Measurements from ENCODE around the gene STMP1. TPM values are rescaled to one million over a fixed set of nuclear protein-coding genes. Genes with fewer than 3 reads are reported as not detected.
A peak's percentile ranks its signal among the peaks of the same experiment; 100 is the strongest.
"Not testable (repeated sequence)": the region's sequence is repeated elsewhere in the genome, so short reads cannot be mapped to it uniquely, and the experiment has no call there.

The STMP1 gene
- total RNA-seq, 4 donors from 2014 or later = 15.7 to 18.7 (median 16.5) TPM

DNA sequence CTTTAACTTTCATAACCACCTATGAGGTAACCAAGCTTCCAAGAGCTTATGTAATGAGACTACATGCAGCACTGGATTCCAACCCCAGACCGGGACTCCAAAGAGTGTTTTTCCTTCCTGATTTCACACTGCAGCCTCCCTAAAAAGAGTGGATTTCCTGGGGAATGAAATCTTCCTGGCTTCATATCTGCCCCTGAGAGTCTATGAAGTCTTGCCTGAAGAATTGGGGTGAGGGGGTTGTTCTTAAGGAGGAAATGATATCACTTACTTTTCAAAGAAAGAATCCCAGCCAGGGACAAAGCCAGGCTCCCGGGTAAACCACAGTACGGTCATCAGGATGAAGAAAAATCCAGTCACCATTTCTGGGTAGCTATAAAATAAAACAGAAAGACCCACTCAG, 29.7 kb downstream of the STMP1 start:
- WGBS, 2 donors = 56 to 58% methylated on average over 3 of the region's 3 CpGs
- TF ChIP-seq, protein P1, sequence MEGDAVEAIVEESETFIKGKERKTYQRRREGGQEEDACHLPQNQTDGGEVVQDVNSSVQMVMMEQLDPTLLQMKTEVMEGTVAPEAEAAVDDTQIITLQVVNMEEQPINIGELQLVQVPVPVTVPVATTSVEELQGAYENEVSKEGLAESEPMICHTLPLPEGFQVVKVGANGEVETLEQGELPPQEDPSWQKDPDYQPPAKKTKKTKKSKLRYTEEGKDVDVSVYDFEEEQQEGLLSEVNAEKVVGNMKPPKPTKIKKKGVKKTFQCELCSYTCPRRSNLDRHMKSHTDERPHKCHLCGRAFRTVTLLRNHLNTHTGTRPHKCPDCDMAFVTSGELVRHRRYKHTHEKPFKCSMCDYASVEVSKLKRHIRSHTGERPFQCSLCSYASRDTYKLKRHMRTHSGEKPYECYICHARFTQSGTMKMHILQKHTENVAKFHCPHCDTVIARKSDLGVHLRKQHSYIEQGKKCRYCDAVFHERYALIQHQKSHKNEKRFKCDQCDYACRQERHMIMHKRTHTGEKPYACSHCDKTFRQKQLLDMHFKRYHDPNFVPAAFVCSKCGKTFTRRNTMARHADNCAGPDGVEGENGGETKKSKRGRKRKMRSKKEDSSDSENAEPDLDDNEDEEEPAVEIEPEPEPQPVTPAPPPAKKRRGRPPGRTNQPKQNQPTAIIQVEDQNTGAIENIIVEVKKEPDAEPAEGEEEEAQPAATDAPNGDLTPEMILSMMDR (IDR thresholded peaks at IDR 0.05) = no peak
- TF ChIP-seq POLR2A (IDR thresholded peaks at IDR 0.05) = no peak
- intact Hi-C loops (cut with DNase I; ENCODE audit: low total_unique reads) = no loop called here
- no peak overlapping the region for H3K4me3 ChIP-seq (ENCODE audit: low read depth, poor library complexity, severe bottlenecking)
- DNase-seq (ENCODE audit: low spot score in 2 of 2) = peak in 1 of 2 donors; percentile 15

DNA sequence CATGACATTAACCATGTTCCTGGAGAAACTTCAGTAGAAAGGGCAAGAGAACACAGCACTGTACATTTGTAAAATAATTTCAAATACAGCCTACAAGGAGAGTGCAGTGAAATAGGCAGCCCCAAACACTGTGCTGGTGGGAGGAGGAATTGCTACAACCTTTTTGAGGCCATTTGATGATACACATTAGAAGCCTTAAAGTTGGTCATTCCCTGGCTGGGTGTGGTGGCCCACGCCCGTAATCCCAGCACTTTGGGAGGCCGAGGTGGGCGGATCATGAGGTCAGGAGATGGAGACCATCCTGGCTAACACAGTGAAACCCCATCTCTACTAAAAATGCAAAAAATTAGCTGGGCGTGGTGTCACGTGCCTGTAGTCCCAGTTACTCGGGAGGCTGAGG, 30.3 kb downstream of the STMP1 start:
- intact Hi-C loops (cut with DNase I; ENCODE audit: low total_unique reads); H3K4me3 ChIP-seq (ENCODE audit: low read depth, poor library complexity, severe bottlenecking): not testable (repeated sequence)
- 92 to 96% methylated on average over 7 of the region's 7 CpGs for WGBS, 2 donors
- peak in 1 of 2 donors; percentile 17 for DNase-seq (ENCODE audit: low spot score in 2 of 2)

DNA sequence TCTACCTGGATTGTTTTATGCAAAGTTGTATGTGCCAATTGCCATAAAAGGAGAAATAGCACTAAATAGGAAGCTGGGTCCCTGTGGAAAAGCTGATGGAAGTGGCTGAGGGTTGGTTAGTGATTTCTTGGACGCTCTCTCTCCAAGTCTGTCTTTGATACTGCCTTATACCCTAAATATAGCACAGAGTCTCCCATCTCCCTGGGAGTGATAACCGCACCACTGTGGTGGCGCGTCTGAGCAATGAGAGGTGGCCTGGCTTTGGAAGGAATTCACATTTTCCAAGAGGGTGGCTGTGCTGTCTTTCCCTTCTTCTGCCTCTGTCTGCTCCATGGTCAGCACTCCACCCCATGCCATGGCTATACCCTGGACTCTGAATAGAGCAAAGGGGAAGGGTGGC, 31.2 kb downstream of the STMP1 start:
- DNase-seq (ENCODE audit: low spot score in 2 of 2) = peak in 1 of 2 donors; percentile 49
- intact Hi-C loops (cut with DNase I; ENCODE audit: low total_unique reads) = no loop called here
- WGBS, 2 donors = 94 to 96% methylated on average over 4 of the region's 4 CpGs
- no peak overlapping the region for H3K4me3 ChIP-seq (ENCODE audit: low read depth, poor library complexity, severe bottlenecking)
- no peak for TF ChIP-seq POLR2A (IDR thresholded peaks at IDR 0.05)
- TF ChIP-seq, protein P1 (IDR thresholded peaks at IDR 0.05) = no peak

DNA sequence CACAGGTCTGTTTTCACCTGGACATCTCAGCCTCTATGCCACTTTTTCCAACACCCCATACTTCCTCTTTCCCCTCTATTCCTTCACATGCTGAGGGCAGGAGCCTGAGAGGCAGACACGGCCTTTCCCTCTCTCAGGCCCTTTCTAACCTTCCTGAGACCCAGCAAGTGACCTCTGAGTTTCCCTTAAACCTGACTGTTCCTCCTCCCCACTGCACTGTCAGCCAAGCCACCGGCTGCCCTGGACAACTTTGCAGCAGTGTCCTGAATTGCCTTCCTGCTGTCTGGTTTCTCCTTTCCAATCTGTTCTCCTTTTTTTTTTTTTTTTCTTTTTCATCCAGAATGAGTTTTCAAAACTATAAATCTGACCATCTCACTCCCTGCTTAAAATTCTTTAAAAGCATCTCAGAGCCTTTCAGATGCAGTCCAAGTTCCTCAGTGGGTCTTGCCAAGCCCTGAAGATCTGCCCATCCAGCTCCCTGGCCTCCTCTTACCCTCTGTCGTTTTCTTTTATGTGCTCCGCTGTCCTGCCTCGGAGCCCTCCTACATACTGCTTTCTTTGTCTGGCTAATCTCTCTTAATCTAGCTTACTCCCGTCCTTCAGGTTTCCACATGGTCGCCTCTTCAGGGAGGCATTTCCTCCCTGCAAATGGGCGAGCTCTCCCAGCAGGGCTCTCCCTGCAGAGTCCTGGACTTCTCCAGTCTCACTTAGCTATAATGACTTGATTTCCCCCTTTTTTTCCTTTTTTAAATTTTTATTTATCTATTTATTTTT, 35.1 kb downstream of the STMP1 start:
- TF ChIP-seq, protein P1 (IDR thresholded peaks at IDR 0.05) = no peak
- TF ChIP-seq POLR2A (IDR thresholded peaks at IDR 0.05) = no peak
- WGBS, 2 donors = 63 to 67% methylated on average over 8 of the region's 8 CpGs
- no peak overlapping the region for H3K4me3 ChIP-seq (ENCODE audit: low read depth, poor library complexity, severe bottlenecking)
- intact Hi-C loops (cut with DNase I; ENCODE audit: low total_unique reads) = no loop called here
- no peak for DNase-seq (ENCODE audit: low spot score in 2 of 2)

DNA sequence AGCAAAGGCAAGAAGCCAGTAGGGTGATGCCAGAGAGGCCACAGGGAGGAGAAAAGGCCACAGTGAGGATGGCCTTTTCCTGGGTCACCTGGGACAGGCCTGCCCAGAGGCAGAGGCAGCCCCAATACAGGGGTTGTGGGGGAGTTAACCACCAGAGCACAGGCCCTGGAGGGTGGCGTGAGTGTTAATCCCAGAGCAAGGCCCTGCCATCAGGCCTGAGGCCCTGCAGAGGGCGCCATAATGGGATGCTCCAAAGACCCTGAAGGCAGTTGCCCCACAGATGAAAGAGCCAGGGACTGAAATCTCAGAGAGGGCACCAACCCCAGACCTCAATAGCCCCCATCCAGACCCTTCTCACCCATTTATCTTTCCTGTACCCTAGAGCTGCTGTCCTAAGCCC, 41.8 kb downstream of the STMP1 start:
- no peak for TF ChIP-seq POLR2A (IDR thresholded peaks at IDR 0.05)
- TF ChIP-seq, protein P1 (IDR thresholded peaks at IDR 0.05) = no peak
- H3K4me3 ChIP-seq (ENCODE audit: low read depth, poor library complexity, severe bottlenecking) = no peak overlapping the region
- intact Hi-C loops (cut with DNase I; ENCODE audit: low total_unique reads) = no loop called here
- DNase-seq (ENCODE audit: low spot score in 2 of 2) = no peak
- 72 to 80% methylated on average over 2 of the region's 2 CpGs for WGBS, 2 donors

DNA sequence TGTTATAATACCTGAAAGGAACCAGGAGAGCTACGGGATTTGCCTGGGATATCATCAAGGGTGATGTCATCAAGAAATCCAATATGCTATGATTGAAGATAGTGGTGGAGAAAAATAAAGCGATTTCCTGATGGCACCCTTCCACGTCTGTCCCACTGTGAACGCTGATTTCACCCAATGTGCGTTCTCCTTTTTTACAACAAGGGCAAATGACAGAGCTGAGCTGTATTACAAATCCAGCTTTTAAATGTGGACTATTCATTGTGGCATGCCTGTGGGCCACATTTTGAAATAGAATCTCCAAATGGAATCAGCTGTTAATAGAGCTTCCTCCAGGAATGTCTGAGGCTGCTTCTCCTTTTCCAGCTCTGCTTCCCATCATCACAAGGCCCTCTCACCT, 42.4 kb downstream of the STMP1 start:
- TF ChIP-seq, protein P1 (IDR thresholded peaks at IDR 0.05) = no peak
- no peak for TF ChIP-seq POLR2A (IDR thresholded peaks at IDR 0.05)
- intact Hi-C loops (cut with DNase I; ENCODE audit: low total_unique reads) = no loop called here
- no peak overlapping the region for H3K4me3 ChIP-seq (ENCODE audit: low read depth, poor library complexity, severe bottlenecking)
- DNase-seq (ENCODE audit: low spot score in 2 of 2) = no peak
- 64 to 69% methylated on average over 5 of the region's 5 CpGs for WGBS, 2 donors

Measured in lower leg skin (tissue), 4 donors.